B cell (primary cell): Measurements from ENCODE around the gene PRTFDC1. TPM values are rescaled to one million over a fixed set of nuclear protein-coding genes. Genes with fewer than 3 reads are reported as not detected.

Source experiments
- ATAC-seq: fragments of 200-7000 bp; cut with Tn5 transposase; one replicate; pipeline ENCODE4 v1.10.0; 2021; ENCODE audit warnings: low read depth, mild to moderate bottlenecking, moderate number of reproducible peaks, moderate library complexity
- CTCF ChIA-PET: fragments of 350-600 bp; sonication (Branson Sonifier 250); formaldehyde crosslinking; loops from one replicate; lab custom pipeline; 2021; ENCODE audit warnings: antibody characterized with exemption, inconsistent platforms; lab: Charles Lee
- POLR2A ChIA-PET: fragments of 350-600 bp; sonication (Branson Sonifier 250); formaldehyde crosslinking; loops from one replicate; lab custom pipeline; 2021; ENCODE audit warnings: antibody characterized with exemption; lab: Charles Lee
- DNase-seq: peaks from one replicate; pipeline ENCODE4 v3.0.0; 2013
- H2AFZ ChIP-seq: 2 replicates; pipeline ENCODE4 v1.6.1; 2012; ENCODE audit warnings: mild to moderate bottlenecking, low read depth, low read length; ENCODE audit not compliant: insufficient read depth, poor library complexity, severe bottlenecking
- H3K27ac ChIP-seq, 2 donors: 1 replicate in 1 of 2; 2 replicates in 1 of 2; pipeline ENCODE4 v1.5.1; 2012 to 2013; ENCODE audit warnings: low read length in 2 of 2, mild to moderate bottlenecking in 2 of 2, moderate library complexity in 1 of 2
- H3K27me3 ChIP-seq, 4 experiments: fragments of 200-600 bp in 1 of 4; sonication (generic) in 1 of 4; replicated peaks in 1 of 4; 1 replicate in 2 of 4; 2 replicates in 2 of 4; pipeline versions ENCODE4 v1.6.1 to v1.7.0; 2013 to 2016; ENCODE audit warnings: low read length in 3 of 4, mild to moderate bottlenecking in 2 of 4, mixed read lengths in 1 of 4, moderate library complexity in 1 of 4; ENCODE audit not compliant: insufficient read depth in 4 of 4, control insufficient read depth in 3 of 4; ENCODE audit errors: control extremely low read depth in 1 of 4
- H3K36me3 ChIP-seq, 2 experiments: replicated peaks in 1 of 2; 1 replicate in 1 of 2; 2 replicates in 1 of 2; pipeline versions ENCODE4 v1.6.1 to v1.7.1; 2013; ENCODE audit warnings: low read length in 1 of 2; ENCODE audit not compliant: insufficient read depth in 2 of 2, control insufficient read depth in 1 of 2; ENCODE audit errors: control extremely low read depth in 1 of 2, extremely low read depth in 1 of 2
- H3K4me1 ChIP-seq, 2 donors: fragments of 200-600 bp in 1 of 2; sonication (generic) in 1 of 2; 1 replicate in 1 of 2; 2 replicates in 1 of 2; pipeline versions ENCODE4 v1.5.1 to v1.6.1; 2013 to 2017; ENCODE audit warnings: low read length in 2 of 2; ENCODE audit not compliant: control insufficient read depth in 2 of 2, insufficient read depth in 2 of 2
- H3K4me2 ChIP-seq: replicated peaks from 2 replicates; pipeline ENCODE3; 2012; ENCODE audit warnings: mild to moderate bottlenecking, low read depth, low read length; ENCODE audit not compliant: poor library complexity, severe bottlenecking
- H3K4me3 ChIP-seq, 5 experiments: fragments of 200-600 bp in 1 of 5; sonication (generic) in 1 of 5; 1 replicate in 3 of 5; 2 replicates in 2 of 5; pipeline versions ENCODE4 v1.5.1 to v1.7.0; 2011 to 2016; ENCODE audit warnings: low read length in 4 of 5, mild to moderate bottlenecking in 4 of 5, low read depth in 2 of 5, control low read depth in 1 of 5, moderate library complexity in 1 of 5; ENCODE audit not compliant: insufficient read depth in 1 of 5; ENCODE audit errors: control extremely low read depth in 1 of 5, extremely low read depth in 1 of 5
- H3K79me2 ChIP-seq: fragments of 200-600 bp; sonication (generic); one replicate; pipeline ENCODE4 v1.6.0; 2016; ENCODE audit warnings: low read length; ENCODE audit not compliant: control insufficient read depth, insufficient read depth
- H3K9ac ChIP-seq: fragments of 200-600 bp; sonication (generic); 2 replicates; pipeline ENCODE4 v1.6.1; 2017; ENCODE audit warnings: mild to moderate bottlenecking, low read length, moderate library complexity
- H3K9me3 ChIP-seq, 3 donors: one replicate each; pipeline versions ENCODE4 v1.6.1 to v1.7.1; 2013; ENCODE audit warnings: low read length in 2 of 3; ENCODE audit not compliant: control insufficient read depth in 2 of 3, insufficient read depth in 1 of 3; ENCODE audit errors: control extremely low read depth in 1 of 3
- H4K20me1 ChIP-seq: 2 replicates; pipeline ENCODE4 v1.6.0; 2012; ENCODE audit warnings: mild to moderate bottlenecking, low read length; ENCODE audit not compliant: insufficient read depth, control insufficient read depth, poor library complexity, severe bottlenecking
- H3K27ac Mint-ChIP-seq: one replicate; pipeline ENCODE4 v1.8.0; 2021; ENCODE audit warnings: mixed read lengths
- H3K27me3 Mint-ChIP-seq: one replicate; pipeline ENCODE4 v1.8.0; 2021; ENCODE audit warnings: mixed read lengths
- H3K4me1 Mint-ChIP-seq: one replicate; pipeline ENCODE4 v1.8.0; 2021; ENCODE audit warnings: mixed read lengths
- H3K4me3 Mint-ChIP-seq: one replicate; pipeline ENCODE4 v1.8.0; 2021; ENCODE audit warnings: mixed read lengths
- H3K9me3 Mint-ChIP-seq: one replicate; pipeline ENCODE4 v1.8.0; 2022; ENCODE audit warnings: mixed read lengths; ENCODE audit not compliant: insufficient read depth
- CTCF ChIP-seq: fragments of 200-600 bp; IDR thresholded peaks from one replicate; pipeline ENCODE4 v1.8.0; 2022; ENCODE audit warnings: antibody characterized with exemption, mild to moderate bottlenecking
- EZH2 ChIP-seq: IDR thresholded peaks from 2 replicates; pipeline ENCODE4 v1.6.1; 2012; ENCODE audit warnings: borderline replicate concordance, low read depth, mild to moderate bottlenecking, moderate library complexity, low read length; ENCODE audit not compliant: insufficient read depth, poor library complexity, severe bottlenecking
- WGBS: methylation state at CpG from one replicate; pipeline ENCODE4 v1.1.5; 2013; ENCODE audit warnings: missing lambda C conversion rate; ENCODE audit not compliant: insufficient coverage; 5-methylcytosine and 5-hydroxymethylcytosine counted together
- intact Hi-C: fragments of 100-400 bp; cut with micrococcal nuclease; formaldehyde crosslinking; loops from one replicate; pipeline ENCODE4 v1.10.0; 2022
- polyA plus RNA-seq: library from polyadenylated mRNA; depleted of rRNA; stranded (reverse); fragments of >200 nt; gene quantifications from 2 replicates; pipeline ENCODE4 v1.2.3, GENCODE V29; 2012
- total RNA-seq, 2 donors: library from RNA; stranded (reverse); fragments of 120-200 nt in 1 of 2; gene quantifications; 1 replicate in 1 of 2; 2 replicates in 1 of 2; pipeline versions ENCODE4 v1.2.3 to v1.2.4, GENCODE V29; 2013 to 2022

The PRTFDC1 gene
- total and polyA plus RNA-seq, 2 donors (not counting 1 experiment from before 2014, with no cell fraction given) = 0.63 TPM; not detected in 1

GRCh38 chr10:24916365-24916764 is 36.0 kb downstream of the PRTFDC1 start:
- Histone ChIP-seq H3K36me3 (no peaks in the 10 kb centered on the region), H3K4me2 (no peak overlapping the region), H3K27me3 (no peaks in the 10 kb centered on the region), H3K9ac (no peak overlapping the region), H3K9me3 (peaks cover 0 to 1% (median 0%) of the 10 kb centered on the region in 3 donors), H2AFZ (no peak overlapping the region), H3K79me2 (no peaks in the 10 kb centered on the region), H4K20me1 (no peaks in the 10 kb centered on the region), H3K4me1 (peaks cover 2 to 9% of the 10 kb centered on the region in 2 donors), H3K27ac (no peak overlapping the region), H3K4me3 (no peak overlapping the region)
- TF ChIP-seq EZH2 (no peak), CTCF (no peak)
- intact Hi-C loops = no loop called here
- Mint-ChIP-seq H3K4me3 (no peak overlapping the region), H3K4me1 (peaks cover 10% of the 10 kb centered on the region), H3K9me3 (no peaks in the 10 kb centered on the region), H3K27ac (no peak overlapping the region), H3K27me3 (no peaks in the 10 kb centered on the region)
- ATAC-seq = no peak
- ChIA-PET POLR2A (no interaction called here), CTCF (no interaction called here)
- no peak for DNase-seq
- WGBS = 86% methylated on average over 1 of the region's 2 CpGs

GRCh38 chr10:24915304-24915703 is 37.1 kb downstream of the PRTFDC1 start:
- Mint-ChIP-seq H3K27me3 (no peaks in the 10 kb centered on the region), H3K4me3 (no peak overlapping the region), H3K4me1 (peaks cover 19% of the 10 kb centered on the region), H3K27ac (no peak overlapping the region), H3K9me3 (no peaks in the 10 kb centered on the region)
- intact Hi-C loops = no loop called here
- H3K4me2 ChIP-seq = no peak overlapping the region
- H3K9me3 ChIP-seq = peaks cover 0 to 1% (median 0%) of the 10 kb centered on the region in 3 donors
- POLR2A ChIA-PET = no interaction called here
- no peaks in the 10 kb centered on the region for H4K20me1 ChIP-seq
- CTCF ChIA-PET = no interaction called here
- H3K9ac ChIP-seq = no peak overlapping the region
- H3K27ac ChIP-seq = no peak overlapping the region
- no peaks in the 10 kb centered on the region for H3K79me2 ChIP-seq
- H3K4me1 ChIP-seq = peaks cover 9 to 13% of the 10 kb centered on the region in 2 donors
- H3K4me3 ChIP-seq = no peak overlapping the region
- DNase-seq (no peak), ATAC-seq (no peak)
- TF ChIP-seq EZH2 (no peak), CTCF (no peak)
- H3K36me3 ChIP-seq = no peaks in the 10 kb centered on the region
- H3K27me3 ChIP-seq = no peaks in the 10 kb centered on the region
- H2AFZ ChIP-seq = no peak overlapping the region
